CD4-positive, alpha-beta T cell treated with Interleukin-17A for 4 hours (primary cell): Measurements from ENCODE around the gene SPHK2.

ENCODE experiments used
- DNase-seq: peaks from one replicate; pipeline ENCODE4 v3.0.0-alpha.2; 2020; ENCODE audit warnings: mixed read lengths

The SPHK2 gene

DNA sequence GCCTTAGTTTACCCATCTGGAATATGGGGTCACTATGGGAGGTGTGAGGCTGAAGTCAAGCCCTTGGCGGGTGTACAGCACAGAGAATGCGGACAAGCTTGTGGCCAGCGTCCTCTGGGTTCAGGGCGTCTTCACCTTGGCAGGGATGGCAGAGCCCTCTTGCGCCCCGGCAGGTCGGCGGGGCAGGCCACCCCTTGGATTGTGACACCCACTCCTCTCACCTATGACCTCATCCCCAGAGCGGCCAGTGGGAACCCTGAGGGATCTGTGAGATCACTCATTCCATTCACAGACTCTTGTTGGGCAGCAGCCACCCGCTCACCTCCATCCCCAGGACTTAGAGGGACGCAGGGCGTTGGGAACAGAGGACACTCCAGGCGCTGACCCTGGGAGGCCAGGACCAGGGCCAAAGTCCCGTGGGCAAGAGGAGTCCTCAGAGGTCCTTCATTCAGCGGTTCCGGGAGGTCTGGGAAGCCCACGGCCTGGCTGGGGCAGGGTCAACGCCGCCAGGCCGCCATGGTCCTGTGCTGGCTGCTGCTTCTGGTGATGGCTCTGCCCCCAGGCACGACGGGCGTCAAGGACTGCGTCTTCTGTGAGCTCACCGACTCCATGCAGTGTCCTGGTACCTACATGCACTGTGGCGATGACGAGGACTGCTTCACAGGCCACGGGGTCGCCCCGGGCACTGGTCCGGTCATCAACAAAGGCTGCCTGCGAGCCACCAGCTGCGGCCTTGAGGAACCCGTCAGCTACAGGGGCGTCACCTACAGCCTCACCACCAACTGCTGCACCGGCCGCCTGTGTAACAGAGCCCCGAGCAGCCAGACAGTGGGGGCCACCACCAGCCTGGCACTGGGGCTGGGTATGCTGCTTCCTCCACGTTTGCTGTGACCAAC, 12.6 kb upstream of the SPHK2 start, which contains the start of gene SPACA4:
Gene SPACA4, plus strand, starts transcription at position 280 of the 896 bp plus-strand sequence. Its CDS starts 237 bp downstream, at position 517.
- DNase-seq = no peak

DNA sequence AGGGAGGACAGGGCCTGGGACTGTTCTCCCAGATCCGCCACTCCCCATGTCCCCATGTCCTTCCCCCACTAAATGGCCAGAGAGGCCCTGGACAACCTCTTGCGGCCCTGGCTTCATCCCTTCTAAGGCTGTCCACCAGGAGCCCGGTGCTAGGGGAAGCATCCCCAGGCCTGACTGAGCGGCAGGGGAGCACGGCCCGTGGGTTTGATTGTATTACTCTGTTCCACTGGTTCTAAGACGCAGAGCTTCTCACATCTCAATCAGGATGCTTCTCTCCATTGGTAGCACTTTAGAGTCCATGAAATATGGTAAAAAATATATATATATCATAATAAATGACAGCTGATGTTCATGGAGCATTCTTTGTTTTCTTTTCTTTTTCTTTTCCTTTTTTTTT, 11.9 kb upstream of the SPHK2 start:
- no peak for DNase-seq

DNA sequence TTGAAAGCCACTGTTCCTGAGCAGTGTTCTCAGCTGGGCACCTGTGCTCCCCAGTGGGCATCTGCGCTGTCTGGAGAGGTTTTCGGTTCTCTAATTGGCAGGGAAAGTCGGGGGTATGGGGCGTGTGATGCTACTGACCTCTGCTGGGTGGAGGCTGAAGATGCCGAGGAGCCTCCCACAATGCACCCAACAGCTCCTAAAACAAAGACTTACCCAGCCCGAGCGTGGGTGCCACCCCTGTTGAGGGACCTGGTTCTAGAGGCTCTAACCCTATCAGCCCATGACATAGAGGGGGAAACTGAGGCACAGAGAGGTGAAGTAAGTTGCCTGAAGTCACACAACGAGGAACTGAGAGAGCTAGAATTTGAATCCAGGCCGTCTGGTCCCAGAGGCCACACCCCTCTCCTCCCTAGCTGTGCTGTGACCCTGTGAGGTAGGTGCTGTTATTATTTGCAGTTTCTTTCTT, 10.5 kb upstream of the SPHK2 start:
- peak; percentile 75 for DNase-seq

DNA sequence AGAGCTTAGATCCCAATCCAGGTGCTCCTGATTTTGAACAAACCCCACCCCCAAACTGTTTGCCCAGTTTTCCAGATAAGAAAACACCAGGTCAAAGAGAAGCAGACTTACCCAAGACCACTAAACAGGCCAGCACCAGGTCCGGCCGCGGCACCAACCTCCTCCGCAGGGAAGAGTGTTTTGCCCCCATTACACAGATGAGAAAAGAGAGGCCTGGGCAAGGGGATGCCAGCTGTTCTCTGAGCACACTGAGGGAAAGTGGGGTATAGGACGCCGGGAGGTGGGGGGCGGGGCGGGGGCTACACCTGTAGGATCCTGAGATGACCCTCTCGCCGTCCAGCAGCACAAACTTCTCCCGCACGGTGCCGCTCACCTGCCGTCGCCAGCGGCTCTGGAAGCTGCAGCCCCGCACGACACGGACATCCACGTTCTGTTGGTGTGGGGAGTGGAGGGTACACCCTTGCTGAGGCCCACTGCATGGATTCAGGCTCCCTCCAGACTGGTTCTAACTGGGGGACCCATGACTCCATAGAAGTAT, 9.7 kb upstream of the SPHK2 start:
- no peak for DNase-seq

DNA sequence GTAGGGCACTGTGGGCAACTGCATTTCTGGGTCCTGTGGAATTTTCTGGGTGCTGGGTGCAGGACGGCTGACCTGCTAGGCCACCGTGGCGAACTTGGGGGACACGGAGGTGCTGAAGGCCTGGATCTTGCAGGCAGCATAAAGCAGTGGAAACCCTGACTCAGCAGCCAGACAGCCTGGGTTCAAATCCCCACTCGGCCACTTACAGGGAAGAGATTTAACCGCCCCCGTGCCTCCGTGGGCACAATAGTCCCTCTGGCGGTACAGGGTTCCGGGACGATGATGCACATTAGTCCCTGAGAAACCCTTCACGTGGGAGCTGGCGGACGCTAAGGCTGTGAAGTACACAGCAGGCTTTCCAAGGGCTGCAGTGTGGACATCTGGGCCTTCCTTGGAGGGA, 7.4 kb upstream of the SPHK2 start:
- no peak for DNase-seq

DNA sequence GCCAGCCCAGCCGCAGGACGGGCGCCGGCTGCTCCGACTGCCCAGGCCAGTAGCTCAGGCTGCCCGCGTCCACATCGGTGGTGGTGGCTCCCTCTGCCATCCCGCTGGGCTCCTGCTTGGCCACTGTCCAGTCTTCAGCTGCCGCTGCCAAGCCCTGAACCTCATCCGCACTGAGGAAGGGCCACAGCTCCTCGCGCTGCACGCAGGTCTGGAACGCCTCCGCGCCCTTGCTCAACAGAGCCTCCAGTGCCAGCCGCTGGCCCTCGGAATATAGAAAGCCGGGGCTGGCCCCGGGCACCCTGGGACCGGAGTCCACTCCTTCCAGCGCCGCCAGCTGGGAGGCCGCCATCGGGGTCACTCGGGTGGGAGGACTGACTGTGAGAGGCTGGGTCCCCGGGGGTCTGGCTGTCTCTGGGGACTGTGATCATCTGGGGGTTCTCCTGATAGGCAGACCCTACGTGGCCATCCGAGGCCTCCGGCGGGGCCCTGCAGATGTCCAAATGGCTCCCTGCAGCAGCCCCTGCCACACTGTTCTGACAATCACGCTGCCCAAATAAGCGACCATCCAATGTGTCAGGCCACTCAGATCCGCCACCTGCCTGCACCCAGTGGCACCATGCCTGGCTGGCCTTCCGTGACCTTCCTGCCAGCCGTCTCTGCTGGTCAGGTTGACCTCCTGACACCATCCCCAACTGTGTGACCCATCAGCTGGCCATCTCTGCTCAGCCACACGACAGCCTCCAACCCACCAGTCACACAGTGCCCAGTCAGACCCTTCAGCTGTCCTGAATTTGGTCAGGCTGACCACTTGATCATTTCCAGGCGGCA, 6.1 kb upstream of the SPHK2 start:
- DNase-seq = no peak

DNA sequence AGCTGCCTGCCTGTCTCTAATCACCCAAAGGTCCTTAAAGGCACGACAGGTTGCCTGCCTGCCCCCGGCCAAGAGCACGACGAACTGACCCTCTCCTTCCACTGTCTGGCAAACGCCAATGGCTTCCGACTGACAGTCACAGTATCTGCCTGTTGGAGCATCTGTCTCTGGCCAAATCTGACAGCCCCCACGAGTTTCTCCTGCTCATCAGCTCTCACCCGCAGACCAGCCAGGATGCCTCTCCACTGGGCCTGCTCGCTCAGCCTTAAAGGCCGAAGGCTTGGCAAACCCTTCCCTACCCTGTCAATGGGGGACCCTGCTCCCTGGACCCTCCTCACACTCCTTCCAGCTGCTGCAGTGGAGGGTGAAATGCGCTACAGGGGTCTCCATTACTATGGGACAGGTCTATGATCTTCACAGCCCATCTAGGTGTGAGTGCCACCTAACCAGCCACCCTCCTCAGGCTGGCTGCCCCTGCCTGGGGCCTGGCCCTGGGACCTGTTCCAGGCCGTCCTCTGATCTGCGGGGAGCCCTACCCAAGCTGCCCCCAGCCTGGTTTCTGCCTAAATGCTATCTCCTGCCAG, 5.4 kb upstream of the SPHK2 start:
- no peak for DNase-seq

DNA sequence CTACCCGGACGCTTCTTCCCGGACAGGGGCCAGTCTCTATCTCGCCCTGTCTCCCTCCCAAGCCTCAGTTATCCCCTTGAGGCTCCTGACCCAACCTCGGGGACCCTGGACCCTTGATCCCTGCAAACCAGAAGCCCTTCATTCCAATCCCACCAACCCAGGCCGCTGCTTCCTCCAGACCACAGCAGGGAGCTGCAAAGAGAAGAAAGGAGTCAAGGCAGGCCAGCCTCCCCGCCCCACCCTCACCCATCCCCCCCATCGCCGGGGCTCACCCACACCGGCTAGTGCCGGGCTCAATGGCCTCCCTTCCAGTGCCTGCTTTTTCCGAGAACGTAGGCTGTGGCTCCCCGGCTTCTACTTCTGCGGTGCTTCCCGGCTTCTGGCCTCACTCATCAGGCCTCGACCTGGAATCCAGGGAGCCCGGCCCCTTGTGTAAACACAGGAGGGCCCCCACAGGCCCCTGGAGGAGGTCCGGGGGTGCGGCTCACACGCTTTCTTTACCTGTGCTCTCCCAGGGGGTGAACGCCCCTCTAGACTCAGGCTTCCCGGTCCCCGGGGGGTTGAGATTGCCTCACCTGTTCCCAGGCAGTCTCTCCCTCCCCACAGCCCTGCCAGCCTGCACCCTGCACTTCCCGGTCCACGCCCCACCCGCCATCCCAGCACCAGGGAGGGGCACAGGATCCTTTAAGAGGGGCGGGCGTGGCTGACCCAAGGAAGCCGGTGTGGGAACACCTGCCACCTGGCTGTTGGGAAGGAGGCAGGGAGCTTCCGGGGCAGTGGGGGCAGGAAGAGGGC, 4.7 kb upstream of the SPHK2 start, which contains the start of gene FAM83E:
Gene FAM83E, minus strand, starts transcription at position 641 of the 795 bp plus-strand sequence. CDS start 1,704 bp downstream, outside the sequence.
- no peak for DNase-seq

DNA sequence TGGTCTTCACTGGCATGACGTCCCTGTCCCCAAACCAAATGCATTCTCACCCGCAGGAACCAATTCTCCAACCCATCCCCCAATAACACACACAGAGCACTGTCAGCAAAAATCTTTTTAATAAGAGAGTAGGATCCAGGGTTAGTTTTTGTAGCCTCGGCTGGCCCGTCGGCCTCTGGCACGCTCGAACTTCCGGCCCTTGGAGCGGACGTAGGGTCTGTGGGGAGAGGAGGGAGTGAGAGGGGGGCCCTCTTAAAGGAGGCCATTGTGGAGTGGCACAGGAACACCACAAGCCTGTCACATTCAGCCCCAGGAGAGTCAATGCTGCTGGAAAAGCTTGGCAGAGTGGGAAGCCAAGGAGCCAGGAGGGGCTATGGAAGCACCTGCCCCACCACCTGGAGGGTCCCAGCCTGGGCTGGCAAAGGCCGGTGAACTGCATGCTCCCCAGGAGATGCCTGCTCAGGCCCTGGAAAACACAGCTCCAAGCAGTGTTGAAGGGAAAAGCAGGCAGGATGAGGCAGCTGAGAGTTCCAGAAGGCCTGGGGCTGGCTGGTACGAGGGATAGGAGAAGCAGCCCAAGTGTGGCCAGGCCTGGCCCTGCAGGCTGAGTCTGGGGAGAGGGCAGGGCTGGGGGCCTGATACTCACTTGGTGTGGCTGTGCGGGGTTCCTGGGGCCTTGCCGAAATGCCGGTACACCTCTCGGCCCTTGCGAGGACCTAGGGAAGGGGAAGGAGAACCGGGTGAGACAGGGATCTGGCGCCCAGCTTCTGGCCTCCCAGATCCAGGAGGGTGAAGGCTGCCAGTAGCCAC, 3.9 kb upstream of the SPHK2 start:
- DNase-seq = no peak

DNA sequence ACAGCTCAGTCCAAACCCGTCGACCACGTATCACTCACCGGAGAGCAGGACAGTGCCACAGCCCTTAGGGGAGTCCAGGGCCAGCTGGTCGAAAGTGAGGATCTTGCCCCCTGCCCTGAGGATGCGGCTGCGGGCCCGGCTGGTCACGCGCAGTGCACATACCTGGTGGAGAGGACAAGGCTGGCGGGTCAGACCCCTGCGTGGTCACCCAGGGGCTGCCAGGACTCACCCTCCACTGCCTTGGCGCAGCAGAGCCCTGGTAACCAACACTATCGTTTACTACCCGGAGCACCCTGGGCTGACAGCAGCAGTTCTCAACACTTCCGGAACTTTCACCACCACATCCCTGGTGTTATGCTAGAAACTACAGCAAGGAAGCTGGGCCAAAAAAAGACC, 3.3 kb upstream of the SPHK2 start:
- no peak for DNase-seq

DNA sequence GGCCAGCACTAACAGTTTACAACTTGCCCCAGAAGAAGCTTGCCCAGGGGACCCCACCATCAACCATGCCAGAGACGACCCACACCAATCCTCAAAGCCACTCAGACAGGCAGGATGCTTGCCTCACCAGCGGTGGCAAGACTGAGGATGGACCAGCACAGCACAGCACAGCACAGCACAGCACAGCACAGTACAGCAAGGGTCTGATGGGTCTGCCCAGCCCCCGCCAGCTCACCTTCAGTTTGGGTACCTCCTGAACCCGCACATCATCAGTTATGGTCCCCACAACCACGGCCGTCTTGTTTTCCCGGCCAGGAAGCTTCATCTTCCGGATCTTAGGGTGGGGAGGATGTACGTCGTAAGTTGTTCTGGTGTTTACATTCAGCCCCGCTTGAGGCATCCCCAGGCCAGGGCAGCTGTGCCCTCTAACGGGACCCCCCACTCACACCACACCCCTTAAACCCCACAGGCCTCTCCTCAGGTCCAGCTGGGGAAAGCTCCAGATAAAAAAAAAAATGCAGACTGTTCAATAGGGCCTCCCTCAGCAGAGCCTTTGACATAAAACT, 2.7 kb upstream of the SPHK2 start:
- DNase-seq = no peak

DNA sequence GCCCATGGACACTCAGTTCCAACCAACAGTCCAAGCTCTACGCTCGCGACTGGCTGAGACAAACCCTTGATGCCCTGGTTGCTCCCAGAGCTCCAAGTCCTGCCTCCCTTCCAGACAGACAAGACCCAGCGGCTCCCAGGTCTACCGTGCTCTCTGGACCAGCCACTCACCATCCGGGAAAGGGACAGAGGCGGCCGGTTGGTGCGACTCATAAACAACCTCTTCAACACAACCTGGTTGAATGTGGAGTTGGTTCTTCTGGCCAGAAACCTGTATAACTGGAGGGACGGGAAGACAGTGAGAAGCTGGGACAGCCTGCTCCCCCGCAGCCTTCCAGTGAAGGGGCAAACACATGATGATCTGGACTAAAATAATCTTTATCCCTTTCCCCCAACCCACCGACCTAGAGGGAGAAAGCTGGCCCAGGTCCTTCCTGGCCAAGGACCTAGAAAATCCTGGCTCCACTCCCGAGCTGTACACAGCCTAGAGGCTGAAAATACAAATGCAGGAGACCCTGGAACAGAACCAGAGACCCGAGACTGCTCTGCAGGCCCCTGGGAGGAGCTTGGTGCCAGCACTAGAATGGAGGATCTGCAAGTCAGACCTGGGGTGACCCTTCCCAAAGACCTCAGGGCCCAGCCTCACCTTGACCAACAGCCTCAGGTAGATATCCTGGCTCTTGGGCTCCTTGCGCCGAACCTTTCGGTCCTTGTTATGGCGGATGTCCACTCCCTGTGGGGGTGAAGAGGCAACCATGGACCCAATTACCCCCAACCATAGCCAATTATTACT, 2.0 kb upstream of the SPHK2 start:
- DNase-seq = no peak

DNA sequence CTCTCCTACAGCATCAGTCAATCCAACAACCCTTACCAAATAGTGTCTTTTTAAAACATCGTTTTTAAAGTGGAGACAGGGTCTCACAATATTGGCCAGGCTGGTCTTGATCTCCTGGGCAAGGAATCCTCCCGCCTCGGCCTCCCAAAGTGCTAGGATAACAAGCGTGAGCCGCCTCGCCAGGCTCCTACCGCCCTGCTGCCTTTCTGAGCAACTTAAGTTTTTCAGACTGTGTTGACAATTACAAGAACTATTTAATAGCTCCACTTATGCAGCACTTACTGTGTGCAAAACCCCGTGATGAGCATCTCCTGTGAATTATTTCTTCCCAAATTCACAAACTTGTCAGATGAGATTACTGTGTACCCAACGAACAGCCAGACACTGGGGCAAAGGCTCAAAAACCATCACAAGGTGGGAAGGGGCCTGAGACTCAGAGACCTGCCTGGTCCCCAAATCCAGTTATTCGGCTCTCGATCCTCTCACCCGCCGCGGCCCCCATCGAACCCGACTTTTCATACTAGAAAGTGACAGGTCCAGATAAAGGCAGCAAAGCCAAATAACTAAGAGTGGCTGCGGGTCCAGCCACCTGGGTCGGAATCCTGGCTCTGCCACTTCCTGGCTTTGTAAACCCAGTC, 909 bp upstream of the SPHK2 start:
- DNase-seq = no peak

DNA sequence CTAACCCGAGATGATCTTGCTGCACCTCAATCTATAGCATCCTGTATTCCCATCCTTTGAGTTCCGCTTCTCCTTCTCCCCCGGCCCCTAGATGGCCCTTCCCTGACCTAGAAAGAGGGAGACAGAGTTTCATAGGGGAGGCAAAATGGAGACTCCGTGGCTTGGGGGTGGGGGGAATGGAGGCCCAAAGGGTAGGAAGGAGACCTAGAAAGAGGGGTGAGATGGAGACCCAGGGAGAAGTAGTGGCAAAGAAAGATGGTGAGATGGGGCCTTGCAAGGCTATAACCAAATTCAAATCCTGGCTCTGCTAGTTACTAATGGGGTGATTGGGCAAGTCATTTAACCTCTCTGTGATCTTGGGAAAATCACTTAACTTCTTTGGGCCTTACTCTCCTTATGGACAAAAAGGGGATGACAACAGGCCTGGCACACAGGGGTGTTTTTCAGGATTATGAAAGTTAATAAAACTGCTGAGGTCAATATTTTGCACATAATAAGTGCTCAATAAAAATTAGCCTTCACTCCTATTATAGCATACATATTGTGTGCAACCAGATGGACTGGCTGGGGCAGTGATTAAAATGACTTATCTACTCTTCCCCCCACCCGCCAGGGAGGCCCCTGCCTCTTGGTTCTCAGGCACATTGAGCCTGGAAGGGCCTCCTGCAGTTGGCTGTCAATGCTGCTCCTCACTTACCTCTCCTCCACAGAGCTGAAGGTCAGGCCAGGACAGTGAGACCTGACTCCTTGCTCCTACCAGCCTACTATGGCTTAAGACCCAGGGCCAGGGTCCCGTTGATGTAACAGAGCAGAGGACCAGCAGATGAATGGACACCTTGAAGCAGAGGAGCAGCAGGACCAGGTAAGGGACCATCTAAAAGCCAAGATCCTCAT, 633 bp downstream of the SPHK2 start:
- no peak for DNase-seq

DNA sequence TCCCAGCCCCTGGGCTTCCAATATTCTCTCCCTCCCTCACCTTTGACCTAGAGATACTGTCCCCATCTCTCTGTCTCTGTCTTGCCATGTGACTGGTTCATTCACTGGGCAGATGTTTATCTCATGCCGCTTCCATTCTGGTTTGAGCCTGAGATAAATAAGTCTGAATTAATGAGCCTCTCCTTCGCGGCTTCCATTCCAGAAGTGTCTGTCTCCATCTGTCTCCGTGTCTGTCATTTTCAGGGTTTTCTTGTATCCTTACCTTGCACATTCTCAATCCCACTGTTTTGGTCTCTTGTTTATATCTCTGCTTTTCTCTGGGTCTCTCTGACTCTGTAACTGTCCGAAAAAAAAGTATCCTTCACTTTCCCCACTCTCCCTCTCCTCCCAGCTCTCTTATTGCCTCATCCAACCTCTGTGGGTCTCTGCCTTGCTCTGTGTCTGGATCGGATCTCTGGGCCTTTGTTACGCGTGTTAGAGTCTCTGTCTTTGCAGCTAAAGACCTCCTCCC, 4.3 kb downstream of the SPHK2 start:
- DNase-seq = no peak

DNA sequence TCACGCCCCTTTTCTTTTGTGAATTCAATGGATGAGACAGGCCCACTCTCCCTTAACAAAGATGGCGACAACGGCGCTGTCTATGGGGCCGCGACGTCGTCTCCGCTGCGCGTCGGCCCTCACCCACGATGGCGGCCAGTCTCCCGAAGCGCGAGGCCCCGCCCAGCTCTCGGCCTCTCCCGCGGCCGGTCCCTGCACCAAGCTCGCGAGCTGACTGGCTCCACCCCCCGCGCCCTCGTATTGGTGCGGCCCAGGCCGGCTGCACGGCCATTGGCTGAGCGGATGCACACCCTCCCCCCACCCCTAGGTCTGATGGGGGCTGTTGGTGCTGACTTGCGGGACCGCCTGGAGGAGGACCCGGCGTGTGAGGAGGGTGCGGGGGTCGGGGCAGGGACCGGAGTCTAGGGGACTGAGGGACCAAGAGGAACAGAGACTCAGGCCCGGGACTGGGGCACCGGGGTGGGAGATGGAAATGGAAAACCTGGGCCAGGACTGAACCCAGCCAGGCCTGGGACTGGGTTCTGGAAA, 4.8 kb downstream of the SPHK2 start:
- peak; percentile 98 for DNase-seq

DNA sequence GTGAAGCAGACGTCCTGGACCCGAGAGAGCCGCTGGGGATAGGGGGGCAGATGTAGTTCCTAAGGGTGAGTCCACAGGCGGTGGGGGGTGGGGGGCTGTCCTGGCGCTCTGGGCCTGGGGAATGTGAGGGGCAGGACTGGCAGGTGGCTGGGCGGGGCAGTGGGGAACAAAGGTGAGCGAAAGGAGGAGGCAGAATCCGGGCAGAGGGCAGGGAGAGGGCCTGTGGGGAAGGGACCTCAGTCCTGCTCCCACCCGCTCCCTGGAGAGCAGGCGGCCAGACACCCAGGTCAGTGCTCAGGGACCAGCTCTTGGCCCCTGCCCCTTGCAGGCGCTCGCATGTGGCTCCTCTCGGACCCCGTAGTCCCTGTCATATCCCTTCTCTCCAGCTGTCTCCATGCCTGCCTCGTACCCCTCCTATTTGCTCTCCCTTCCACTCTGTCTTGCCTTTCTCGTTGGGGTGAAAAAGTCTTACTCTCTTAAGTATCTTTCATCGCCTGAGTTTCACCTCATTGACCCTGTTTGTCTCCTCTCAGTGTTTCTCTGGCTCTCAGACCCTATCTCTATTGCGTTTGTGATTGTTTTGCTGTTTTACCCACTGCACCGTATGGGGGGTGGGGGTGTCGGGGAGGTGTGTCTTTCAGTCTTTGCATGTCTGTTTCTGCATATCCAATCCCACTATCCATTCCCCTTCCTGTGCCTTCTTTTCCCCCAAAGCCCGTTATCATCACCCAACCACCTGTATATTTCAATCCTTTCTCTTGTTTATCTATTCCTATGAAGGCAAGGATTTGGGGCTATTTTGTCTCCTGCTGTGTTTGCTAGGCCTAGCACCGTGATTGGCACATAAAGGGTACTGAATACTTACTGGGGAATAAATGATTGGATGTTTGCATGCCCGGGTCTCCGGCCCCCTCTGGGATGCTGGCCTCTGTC, 5.8 kb downstream of the SPHK2 start:
- no peak for DNase-seq
